HEK293 (cell line): ENCODE data around the gene RB1.
"Not testable (repeated sequence)": the region's sequence is repeated elsewhere in the genome, so short reads cannot be mapped to it uniquely, and the experiment has no call there.

Source experiments
- CTCF ChIA-PET: fragments of 350-600 bp; formaldehyde crosslinking; extraction: SDS; loops from one replicate; lab custom pipeline; 2021; ENCODE audit warnings: antibody characterized with exemption; lab: Yijun Ruan, JAX
- POLR2A ChIA-PET: fragments of 300-600 bp; formaldehyde crosslinking; extraction: SDS; loops from one replicate; lab custom pipeline; 2020; ENCODE audit warnings: antibody characterized with exemption, inconsistent platforms; lab: Yijun Ruan, JAX
- H3K27ac ChIP-seq: fragments of 200-500 bp; sonication (Bioruptor generic); 2 replicates; pipeline ENCODE4 v1.5.1; 2014; ENCODE audit warnings: low read depth, low read length, control low read depth, inconsistent platforms; ENCODE audit errors: extremely low read depth
- H3K36me3 ChIP-seq, 2 experiments: fragments of 200-500 bp in 1 of 2; sonication (Bioruptor generic) in 1 of 2; 1 replicate in 1 of 2; 2 replicates in 1 of 2; pipeline ENCODE4 v1.5.1; 2014 to 2017; ENCODE audit warnings: inconsistent platforms in 2 of 2, low read length in 2 of 2; ENCODE audit not compliant: control insufficient read depth in 2 of 2, insufficient read depth in 1 of 2
- H3K4me1 ChIP-seq: fragments of 200-500 bp; sonication (Bioruptor generic); 2 replicates; pipeline ENCODE4 v1.5.1; 2014; ENCODE audit warnings: mild to moderate bottlenecking, low read length, inconsistent platforms; ENCODE audit not compliant: control insufficient read depth, insufficient read depth
- H3K4me3 ChIP-seq: 2 replicates; pipeline ENCODE4 v1.5.1; 2011; ENCODE audit warnings: low read depth, mild to moderate bottlenecking, control low read depth, low read length, moderate library complexity
- H3K9me3 ChIP-seq: fragments of 200-500 bp; sonication (Bioruptor generic); 2 replicates; pipeline ENCODE4 v1.5.1; 2014; ENCODE audit warnings: low read depth, low read length, inconsistent platforms; ENCODE audit not compliant: control insufficient read depth, insufficient read depth
- KLF8 ChIP-seq: fragments of 450-650 bp; formaldehyde crosslinking; IDR thresholded peaks from 2 replicates; pipeline ENCODE4 v1.5.1; 2016; ENCODE audit warnings: missing biosample characterization, missing genetic modification characterization
- SCRT2 ChIP-seq: fragments of 450-650 bp; formaldehyde crosslinking; IDR thresholded peaks from 2 replicates; pipeline ENCODE4 v1.5.1; 2016; ENCODE audit warnings: missing biosample characterization, missing genetic modification characterization
- SP7 ChIP-seq: fragments of 450-650 bp; formaldehyde crosslinking; IDR thresholded peaks from 2 replicates; pipeline ENCODE4 v1.5.1; 2016; ENCODE audit warnings: missing biosample characterization, missing genetic modification characterization
- TSHZ1 ChIP-seq: fragments of 450-650 bp; formaldehyde crosslinking; IDR thresholded peaks from 2 replicates; pipeline ENCODE4 v1.5.1; 2016; ENCODE audit warnings: missing biosample characterization, missing genetic modification characterization, borderline replicate concordance
- YY2 ChIP-seq: fragments of 450-650 bp; formaldehyde crosslinking; IDR thresholded peaks from 2 replicates; pipeline ENCODE4 v1.5.1; 2016; ENCODE audit warnings: missing biosample characterization, missing genetic modification characterization
- ZFP3 ChIP-seq: fragments of 450-650 bp; formaldehyde crosslinking; IDR thresholded peaks from 2 replicates; pipeline ENCODE4 v1.5.1; 2016; ENCODE audit warnings: low read depth, missing biosample characterization, missing genetic modification characterization
- ZNF114 ChIP-seq: fragments of 450-650 bp; formaldehyde crosslinking; IDR thresholded peaks from 2 replicates; pipeline ENCODE4 v1.5.0; 2017; ENCODE audit warnings: missing biosample characterization, missing genetic modification characterization
- ZNF146 ChIP-seq: fragments of 450-650 bp; formaldehyde crosslinking; IDR thresholded peaks from 2 replicates; pipeline ENCODE4 v1.5.1; 2016; ENCODE audit warnings: missing biosample characterization, missing genetic modification characterization
- ZNF155 ChIP-seq: fragments of 450-650 bp; formaldehyde crosslinking; IDR thresholded peaks from 2 replicates; pipeline ENCODE4 v1.5.1; 2016; ENCODE audit warnings: missing biosample characterization, missing genetic modification characterization
- ZNF169 ChIP-seq: fragments of 450-650 bp; formaldehyde crosslinking; IDR thresholded peaks from 2 replicates; pipeline ENCODE4 v1.5.1; 2016; ENCODE audit warnings: missing biosample characterization, missing genetic modification characterization
- ZNF239 ChIP-seq: fragments of 450-650 bp; formaldehyde crosslinking; IDR thresholded peaks from 2 replicates; pipeline ENCODE4 v1.5.1; 2016; ENCODE audit warnings: missing biosample characterization, missing genetic modification characterization
- ZNF24 ChIP-seq: fragments of 450-650 bp; formaldehyde crosslinking; IDR thresholded peaks from 2 replicates; pipeline ENCODE4 v1.5.1; 2016; ENCODE audit warnings: missing biosample characterization, missing genetic modification characterization
- ZNF398 ChIP-seq: fragments of 450-650 bp; formaldehyde crosslinking; IDR thresholded peaks from 2 replicates; pipeline ENCODE4 v1.5.1; 2017; ENCODE audit warnings: missing biosample characterization, missing genetic modification characterization
- ZNF518A ChIP-seq: fragments of 450-650 bp; formaldehyde crosslinking; conservative IDR thresholded peaks from 2 replicates; pipeline ENCODE4 v1.5.1; 2016; ENCODE audit warnings: low read depth, missing biosample characterization, missing genetic modification characterization
- ZNF596 ChIP-seq: fragments of 450-650 bp; IDR thresholded peaks from 2 replicates; pipeline ENCODE4 v1.5.0; 2018; ENCODE audit warnings: missing biosample characterization, mild to moderate bottlenecking, missing genetic modification characterization, moderate library complexity
- ZNF677 ChIP-seq: fragments of 450-650 bp; IDR thresholded peaks from 2 replicates; pipeline ENCODE4 v1.5.0; 2018; ENCODE audit warnings: missing biosample characterization, mild to moderate bottlenecking, missing genetic modification characterization, moderate library complexity
- ZNF776 ChIP-seq: fragments of 450-650 bp; formaldehyde crosslinking; IDR thresholded peaks from 2 replicates; pipeline ENCODE4 v1.5.0; 2017; ENCODE audit warnings: missing biosample characterization, missing genetic modification characterization, borderline replicate concordance
- ZSCAN18 ChIP-seq: fragments of 450-650 bp; formaldehyde crosslinking; IDR thresholded peaks from 2 replicates; pipeline ENCODE4 v1.5.1; 2016; ENCODE audit warnings: missing biosample characterization, missing genetic modification characterization

Gene RB1

GRCh38 chr13:48422003-48422402 is 118.5 kb downstream of the RB1 start:
- H3K4me3 ChIP-seq, H3K36me3 ChIP-seq, POLR2A ChIA-PET, H3K27ac ChIP-seq, H3K4me1 ChIP-seq, CTCF ChIA-PET, H3K9me3 ChIP-seq: not testable (repeated sequence)
- peak; percentile 79; the same call in 1 of the 2 replicates for TF ChIP-seq ZNF146 (tag by site-specific recombination)

- CTCF ChIA-PET = no interaction called here
- Histone ChIP-seq H3K4me1 (no peaks in the 10 kb centered on the region), H3K36me3 (no peaks in the 10 kb centered on the region), H3K27ac (no peak overlapping the region), H3K9me3 (no peaks in the 10 kb centered on the region), H3K4me3 (no peak overlapping the region)
- TF ChIP-seq ZNF776 (tag by site-specific recombination) (no peak), ZNF169 (tag by site-specific recombination) (no peak), ZNF114 (tag by site-specific recombination) (no peak), ZNF24 (tag by site-specific recombination) (no peak), ZSCAN18 (tag by site-specific recombination) (no peak), SCRT2 (tag by site-specific recombination) (no peak), KLF8 (no peak), YY2 (no peak), SP7 (no peak), ZNF155 (tag by site-specific recombination) (no peak), ZNF596 (tag by site-specific recombination) (no peak), ZFP3 (tag by site-specific recombination) (no peak), ZNF398 (tag by site-specific recombination) (no peak), ZNF518A (tag by site-specific recombination) (no peak), TSHZ1 (tag by site-specific recombination) (no peak), ZNF677 (tag by site-specific recombination) (no peak), ZNF239 (tag by site-specific recombination) (no peak)
- POLR2A ChIA-PET = no interaction called here
Measured at GRCh38 chr13:48424212-48424611, 120.7 kb downstream of the RB1 start.
